T-helper 2 cell treated with Interferon-gamma antibody and Interleukin-4, amounts not matched to agents 100 ng/mL and 5 ng/mL, for 36 hours (primary cell): ENCODE measurements around the gene NT5DC2. TPM values are rescaled to one million over a fixed set of nuclear protein-coding genes. Genes with fewer than 3 reads are reported as not detected.

Experiments
- intact Hi-C: fragments of 100-400 bp; cut with micrococcal nuclease; formaldehyde crosslinking; loops from one replicate; pipeline ENCODE4 v1.15.1; 2023
- total RNA-seq: library from RNA; stranded (reverse); gene quantifications from 2 replicates; pipeline ENCODE4 v1.2.3, GENCODE V29; 2022

NT5DC2 gene
- total RNA-seq, 1 donor from 2014 or later, result 43.1 TPM

GRCh38 chr3:52513281-52513680, 20.4 kb downstream of the NT5DC2 start:
- intact Hi-C loops, result no loop called here

- intact Hi-C loops, result no loop called here
Measured at GRCh38 chr3:52512727-52513126, 20.9 kb downstream of the NT5DC2 start.

- intact Hi-C loops, result no loop called here
Measured at GRCh38 chr3:52512105-52512504, 21.6 kb downstream of the NT5DC2 start.

- intact Hi-C loops, result no loop called here
Measured at GRCh38 chr3:52511509-52511908, 22.1 kb downstream of the NT5DC2 start.

- intact Hi-C loops, result no loop called here
Measured at GRCh38 chr3:52509753-52510328, 23.8 kb downstream of the NT5DC2 start.

GRCh38 chr3:52507359-52507758, 26.3 kb downstream of the NT5DC2 start:
- intact Hi-C loops, result no loop called here

- intact Hi-C loops, result no loop called here
Measured at GRCh38 chr3:52506266-52506966, 27.2 kb downstream of the NT5DC2 start.

- intact Hi-C loops, result no loop called here
Measured at GRCh38 chr3:52504977-52505376, 28.7 kb downstream of the NT5DC2 start.

GRCh38 chr3:52503788-52504424, 29.8 kb downstream of the NT5DC2 start:
- intact Hi-C loops, result no loop called here

- intact Hi-C loops, result no loop called here
Measured at GRCh38 chr3:52502808-52503350, 30.8 kb downstream of the NT5DC2 start.

GRCh38 chr3:52502001-52502400, 31.7 kb downstream of the NT5DC2 start:
- intact Hi-C loops, result no loop called here

GRCh38 chr3:52501046-52501445, 32.6 kb downstream of the NT5DC2 start:
- intact Hi-C loops, result no loop called here

- intact Hi-C loops, result no loop called here
Measured at GRCh38 chr3:52498137-52499054, 35.3 kb downstream of the NT5DC2 start.

- intact Hi-C loops, result no loop called here
Measured at GRCh38 chr3:52495777-52496602, 37.7 kb downstream of the NT5DC2 start.

GRCh38 chr3:52494886-52495495, 38.7 kb downstream of the NT5DC2 start, which contains the start of gene STAB1:
Gene STAB1 (plus strand): TSS chr3:52495338. CDS start chr3:52495414, 76 bp downstream.
- intact Hi-C loops, result no loop called here

GRCh38 chr3:52494445-52494844, 39.2 kb downstream of the NT5DC2 start:
- intact Hi-C loops, result no loop called here

GRCh38 chr3:52493232-52494017, 40.2 kb downstream of the NT5DC2 start:
- intact Hi-C loops, result no loop called here

- intact Hi-C loops, result no loop called here
Measured at GRCh38 chr3:52492059-52492458, 41.6 kb downstream of the NT5DC2 start.

- intact Hi-C loops, result no loop called here
Measured at GRCh38 chr3:52490939-52491526, 42.6 kb downstream of the NT5DC2 start.
